Inflammatory macrophage treated with lipopolysaccharide for 4 hours (primary cell): ENCODE measurements around the gene PODN.

ENCODE experiments used
- DNase-seq: peaks from one replicate; pipeline ENCODE4 v3.0.0-alpha.2; 2020

Gene PODN

DNA sequence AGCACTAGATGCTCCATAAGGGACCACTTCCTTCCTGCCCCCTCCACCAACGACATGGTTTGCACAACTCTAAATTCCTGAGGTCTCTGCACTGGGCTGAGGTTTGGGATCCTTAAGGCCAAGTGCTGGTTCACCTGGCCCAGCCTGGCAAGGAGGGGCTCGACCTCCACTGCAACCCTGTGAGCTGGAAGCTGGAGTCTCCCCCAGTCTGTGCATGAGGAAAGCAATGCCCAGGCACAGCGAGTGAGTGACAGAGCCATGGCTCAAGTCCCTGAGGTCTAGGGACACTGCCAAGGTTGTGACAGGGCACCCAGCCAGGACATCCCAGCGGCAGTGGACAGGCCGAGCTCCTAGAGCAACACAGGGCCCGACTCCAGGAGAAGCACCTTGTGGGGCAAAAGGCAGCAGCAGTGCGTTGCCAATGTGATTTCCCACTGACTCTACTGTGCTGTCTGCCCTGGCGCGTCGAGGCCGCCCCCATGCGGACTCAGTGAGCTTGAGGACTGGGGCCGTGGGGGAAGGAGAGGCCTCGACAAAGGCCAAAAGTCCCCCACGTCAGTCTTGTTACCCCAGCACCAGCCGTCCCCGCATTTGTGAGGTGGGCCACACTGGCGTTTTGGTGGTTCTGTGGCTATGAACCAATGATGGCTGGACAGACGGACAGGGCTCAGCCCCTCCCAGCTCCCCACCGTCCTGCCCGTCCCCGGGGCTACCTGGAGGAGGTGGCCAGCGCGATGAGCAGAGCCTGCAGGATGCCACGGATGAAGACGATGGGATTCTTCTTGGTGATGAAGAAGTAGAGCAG is 30.0 kb downstream of the PODN start:
- DNase-seq, result no peak

DNA sequence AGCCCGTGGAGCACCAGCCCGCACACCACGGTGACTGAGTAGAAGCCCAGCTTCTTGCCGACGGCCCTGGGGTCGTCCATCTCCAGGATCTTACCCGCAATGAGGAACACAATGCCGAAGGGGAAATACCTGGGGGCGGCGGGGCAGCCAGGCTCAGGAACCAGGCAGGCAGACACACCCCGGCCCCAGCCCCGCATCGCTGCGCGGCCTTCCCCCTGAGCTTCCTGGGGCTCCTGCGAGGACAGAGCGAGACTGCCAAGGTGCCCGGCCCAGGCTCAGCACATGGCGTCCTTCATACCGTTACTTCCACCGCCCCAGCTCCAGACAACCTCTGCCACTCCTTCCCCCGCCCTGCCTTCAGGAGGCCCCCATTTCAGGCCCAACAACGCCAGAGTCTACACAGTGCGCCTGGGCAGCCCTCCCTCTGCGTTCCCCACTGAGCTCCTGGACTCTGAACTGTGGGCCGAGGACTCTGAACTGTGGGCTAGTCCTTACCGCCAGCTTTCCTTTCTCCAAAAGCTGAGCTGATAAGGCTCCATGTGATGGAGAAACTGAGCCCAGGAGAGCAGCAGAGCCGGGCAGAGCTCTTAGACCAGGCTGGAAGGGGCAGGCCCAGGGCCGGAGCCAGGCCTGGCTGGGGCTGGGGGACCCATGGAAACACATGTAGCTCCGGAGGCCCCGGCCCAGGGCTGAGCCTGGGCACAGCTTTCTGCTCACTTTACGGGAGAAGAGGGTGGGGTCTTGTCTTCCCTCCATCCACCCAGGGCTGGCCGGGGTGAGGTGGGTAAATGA is 30.8 kb downstream of the PODN start:
- DNase-seq, result no peak

DNA sequence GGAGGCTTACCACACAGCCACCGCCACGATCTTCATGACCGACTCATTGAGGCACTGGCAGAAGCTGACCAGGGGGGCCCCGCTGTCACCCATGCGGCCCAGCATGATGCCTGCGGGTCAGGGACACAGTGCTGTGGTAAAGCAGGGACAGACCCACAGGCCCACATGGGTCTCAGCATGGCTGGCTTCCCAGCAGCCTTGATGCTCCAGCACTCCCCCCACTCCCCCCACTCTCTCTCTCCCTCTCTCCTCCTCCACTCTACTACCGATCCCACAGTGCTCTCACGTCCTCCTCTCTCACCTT is 31.4 kb downstream of the PODN start:
- DNase-seq, result no peak

DNA sequence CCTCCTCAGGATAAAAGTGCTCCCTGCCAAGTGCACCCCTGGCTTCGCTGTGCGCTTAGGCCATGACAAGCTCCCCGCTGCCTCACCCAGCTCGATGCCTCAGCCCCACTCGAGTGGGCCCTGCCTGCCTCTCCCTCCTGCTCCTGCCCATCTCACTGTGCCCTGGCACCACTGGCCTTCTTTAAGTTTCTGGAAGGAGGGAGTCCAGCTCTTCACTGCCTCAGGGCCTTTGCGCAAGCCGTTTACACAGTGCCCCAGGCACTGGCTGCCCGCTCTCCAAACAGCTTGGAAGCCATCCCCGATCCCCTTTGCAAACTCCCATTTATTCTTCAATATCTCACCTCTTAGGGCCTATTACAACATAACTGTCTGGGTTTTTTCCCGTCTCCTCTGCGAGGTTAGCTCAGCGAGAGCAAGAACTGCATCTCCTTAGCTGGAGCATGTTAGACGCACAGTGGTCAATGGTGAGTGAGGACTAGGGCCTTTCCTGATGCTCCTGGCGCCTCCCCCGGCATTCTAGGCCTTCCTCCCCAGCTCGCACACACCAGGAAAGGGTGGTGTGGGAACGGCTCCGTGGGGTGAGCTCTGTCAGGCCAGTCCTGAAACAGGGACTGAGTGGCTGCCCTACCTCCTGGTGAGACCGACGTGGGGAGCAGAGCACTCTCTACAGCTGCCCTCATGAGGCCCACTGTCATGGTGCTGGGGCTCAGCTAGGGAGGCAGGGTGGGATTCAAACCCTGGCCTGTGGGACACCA is 31.9 kb downstream of the PODN start:
- DNase-seq, result no peak

DNA sequence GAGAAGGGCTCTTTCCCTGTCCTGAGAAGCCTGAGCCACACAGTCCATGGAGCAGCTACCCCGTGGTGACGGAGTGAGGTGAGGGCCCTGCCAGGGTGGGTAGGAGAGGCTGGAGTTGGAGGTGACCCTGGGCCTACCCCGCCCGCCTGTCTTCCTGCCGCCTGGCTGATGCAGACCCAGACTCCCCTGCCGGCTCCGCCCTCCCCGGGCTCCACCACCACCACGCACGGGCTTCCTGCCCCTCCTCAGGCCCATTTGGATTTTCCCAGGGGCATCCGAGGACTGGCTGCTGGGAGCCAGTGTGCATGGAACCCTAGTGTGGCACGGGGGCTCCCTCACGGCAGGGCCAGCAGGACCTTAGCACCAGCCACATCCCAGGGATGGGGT is 32.5 kb downstream of the PODN start:
- no peak for DNase-seq

DNA sequence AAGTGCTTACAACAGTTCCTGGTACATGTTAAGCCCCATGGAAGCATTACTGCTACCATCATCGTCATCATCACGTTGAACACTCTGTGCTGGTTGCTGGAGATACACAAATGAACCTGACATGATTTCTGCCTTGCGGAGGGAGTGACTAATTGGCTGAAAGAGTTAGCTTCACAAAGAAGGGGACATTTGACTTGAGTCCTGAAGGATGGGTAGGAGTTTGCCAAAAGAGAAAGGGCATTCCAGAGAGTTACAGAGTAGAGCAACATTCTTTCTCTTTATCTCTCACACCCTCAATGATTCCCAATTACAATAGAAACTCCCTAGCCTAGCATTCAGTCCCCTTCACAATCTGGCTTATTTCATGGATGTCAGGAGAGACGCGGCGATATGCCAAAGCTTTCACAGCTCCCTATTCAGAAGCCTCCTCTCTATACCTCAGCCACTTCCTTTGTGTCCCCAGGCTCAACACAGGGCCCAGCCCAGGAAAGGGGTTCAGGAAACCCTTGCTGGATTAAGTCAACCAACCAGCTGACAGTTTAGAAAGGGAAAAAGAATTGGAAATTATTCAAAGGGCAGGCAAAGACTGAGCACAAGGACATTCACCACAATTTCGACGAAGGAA is 42.4 kb downstream of the PODN start:
- no peak for DNase-seq

DNA sequence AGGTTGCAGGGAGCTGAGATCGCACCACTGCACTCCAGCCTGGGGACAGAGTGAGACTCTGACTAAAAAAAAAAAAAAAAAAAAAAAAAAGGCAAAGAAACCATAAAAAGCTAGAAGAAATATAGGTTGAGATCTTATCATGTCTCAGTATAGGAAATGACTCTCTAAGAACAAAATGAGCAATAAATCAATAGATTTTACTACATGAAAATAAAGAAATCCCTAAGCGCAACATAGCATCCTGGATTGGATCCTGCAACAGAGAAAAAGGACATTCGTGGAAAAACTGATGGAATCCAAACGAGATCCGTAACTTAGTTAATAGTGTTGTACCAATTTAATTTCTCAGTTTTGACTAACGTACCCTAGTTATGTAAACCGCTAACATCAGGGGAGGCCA is 45.1 kb downstream of the PODN start:
- DNase-seq, result no peak

DNA sequence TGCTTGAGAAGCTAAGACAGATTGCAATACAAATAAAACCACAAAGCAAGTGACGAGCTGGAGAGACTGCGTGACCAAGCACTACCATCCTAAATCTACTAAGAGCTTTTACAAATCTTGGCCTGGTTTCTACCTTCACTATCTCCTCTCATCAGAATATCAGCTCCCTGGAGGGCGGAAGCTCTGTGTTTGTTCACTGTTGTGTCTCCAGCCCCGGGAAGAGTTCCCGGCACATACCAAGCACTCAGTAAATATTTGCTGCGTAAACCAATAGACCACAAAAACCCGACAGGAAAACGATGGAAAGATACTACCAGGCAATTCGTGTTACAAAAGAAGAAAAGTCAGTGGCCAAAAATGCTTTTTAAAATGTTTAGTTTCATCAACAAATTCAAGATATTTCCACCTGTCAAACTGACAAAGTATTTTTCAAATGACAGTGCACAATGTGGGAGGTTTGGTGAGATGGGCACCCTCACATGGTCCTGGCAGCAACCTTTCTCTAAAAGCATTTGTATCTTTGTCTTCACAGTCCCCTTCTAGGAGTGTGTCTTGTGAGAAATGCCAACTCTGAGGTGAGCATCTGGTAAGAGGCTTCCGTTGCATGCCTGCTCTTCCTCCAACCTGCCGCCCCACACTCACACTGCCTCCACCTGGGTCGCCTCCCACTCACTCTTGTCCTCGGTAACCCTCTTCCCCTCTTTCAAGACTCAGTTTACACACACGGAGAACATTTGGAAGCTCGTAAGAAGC is 45.7 kb downstream of the PODN start:
- no peak for DNase-seq

DNA sequence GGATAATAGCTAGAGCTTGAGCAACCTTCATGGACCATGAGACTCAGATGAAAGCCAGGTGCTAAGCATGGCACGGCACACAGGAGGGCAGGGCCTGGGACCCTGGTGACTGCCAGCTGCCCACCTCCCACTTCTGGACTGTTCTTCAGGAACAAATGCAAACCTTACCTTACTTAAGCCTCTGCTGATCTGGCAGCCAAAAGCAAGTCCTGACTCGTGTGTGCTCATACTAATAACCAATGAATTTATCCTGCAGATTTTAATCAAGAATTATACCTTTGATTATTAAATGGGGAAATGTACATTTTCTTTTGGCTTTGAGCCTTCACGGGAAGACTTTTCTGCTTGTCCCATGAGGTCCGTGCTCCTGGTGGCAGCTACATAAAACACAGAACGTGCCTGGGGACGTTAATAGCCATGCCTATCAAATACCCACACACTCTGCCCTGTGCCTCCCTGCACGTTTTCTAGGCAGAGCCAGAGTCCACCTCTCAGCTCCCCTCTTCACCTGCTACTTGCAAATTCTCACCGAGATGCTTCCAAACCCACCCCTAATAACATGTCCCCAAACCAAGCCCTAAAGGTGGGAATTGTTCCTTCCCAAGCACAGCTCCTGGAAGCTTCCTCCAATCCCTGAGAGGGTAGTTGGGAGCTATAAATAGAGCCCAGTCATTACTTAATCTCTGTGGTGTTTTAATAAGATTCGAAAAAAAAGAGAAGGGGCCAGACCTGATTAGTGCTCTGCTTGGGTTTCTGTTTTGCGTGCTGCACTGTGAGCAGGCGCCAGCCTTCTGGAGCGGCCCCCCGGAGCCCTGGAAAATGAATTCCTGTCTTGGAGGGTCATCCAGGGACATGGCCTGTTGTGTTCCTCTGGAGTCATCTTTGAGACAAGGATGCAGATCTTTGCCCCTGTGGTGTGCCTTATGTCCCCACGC is 46.9 kb downstream of the PODN start:
- no peak for DNase-seq

DNA sequence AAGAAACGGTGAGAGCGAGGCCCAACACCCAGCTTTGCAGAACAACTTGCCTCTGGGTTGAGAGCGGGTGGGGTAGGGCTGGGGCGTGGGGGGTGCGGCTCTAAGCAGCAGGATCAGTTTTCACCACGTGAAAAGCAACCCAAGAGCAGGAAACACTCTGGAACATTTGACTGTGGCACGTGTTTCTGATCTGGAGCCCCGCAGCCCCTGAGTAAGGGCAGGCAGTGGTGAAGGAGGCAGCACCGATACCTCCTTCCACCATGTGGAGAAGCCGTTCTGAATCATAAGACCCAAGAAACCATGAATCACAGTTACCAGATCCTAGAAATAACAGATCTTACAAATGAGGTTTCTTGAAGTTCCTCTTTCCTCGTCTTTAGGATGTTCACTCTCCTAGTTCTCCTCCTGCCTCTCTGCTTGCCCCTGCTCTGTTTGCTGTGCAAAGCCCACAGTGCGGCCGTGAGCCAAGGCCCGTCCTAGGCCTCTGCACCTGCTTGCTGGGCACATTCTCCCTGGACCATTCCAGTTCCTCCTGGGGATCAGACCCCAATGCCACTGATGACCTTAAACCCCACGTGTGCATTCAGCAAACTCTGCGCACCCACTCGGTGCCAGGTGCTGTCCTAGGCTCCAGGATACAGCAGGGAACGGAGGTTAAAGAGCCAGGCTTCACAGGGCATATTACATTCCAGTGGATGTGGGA is 48.5 kb downstream of the PODN start:
- DNase-seq, result peak; percentile 90

DNA sequence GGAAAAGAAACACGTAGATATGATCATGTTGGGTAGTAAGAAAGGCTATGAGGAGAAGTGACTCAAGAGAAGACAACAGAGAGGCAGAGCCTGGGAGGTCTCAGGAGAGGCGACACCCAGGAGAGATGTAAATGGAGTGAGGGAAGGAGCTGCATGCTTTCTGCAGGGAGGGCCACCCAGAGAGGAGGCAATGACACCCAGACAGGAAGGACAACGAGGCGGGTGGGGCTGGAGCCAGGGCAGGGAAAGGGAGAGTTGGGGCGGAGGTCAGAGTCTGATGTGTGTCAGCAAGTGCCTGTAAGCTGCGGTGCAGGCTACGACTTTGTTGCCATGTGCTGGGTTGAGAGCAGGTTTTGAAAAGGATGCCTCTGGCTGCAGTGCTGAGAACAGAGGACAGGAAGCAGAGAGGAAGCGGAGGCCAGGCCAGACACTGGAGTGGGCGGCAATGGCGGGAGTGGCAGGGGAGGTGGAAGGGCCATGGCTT is 49.1 kb downstream of the PODN start:
- DNase-seq, result peak; percentile 55

DNA sequence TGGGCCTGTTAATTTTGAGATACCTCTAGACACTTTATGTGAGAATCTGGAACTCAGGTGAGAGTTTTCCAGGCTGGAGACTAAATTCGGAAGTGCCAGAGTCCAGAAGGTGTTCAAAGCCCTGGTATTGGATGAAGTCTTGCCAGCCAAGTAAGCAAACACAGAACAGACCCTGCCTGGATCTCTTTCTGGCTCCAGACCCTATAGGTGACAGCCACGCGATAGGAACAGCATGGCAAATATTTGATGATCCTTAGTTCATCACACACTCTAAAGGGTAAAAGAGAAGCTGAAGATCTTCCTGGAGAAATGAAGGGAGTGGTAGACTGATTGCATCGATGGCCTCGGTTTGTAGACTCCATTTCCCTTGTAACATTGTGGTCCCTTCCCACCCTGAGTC is 49.7 kb downstream of the PODN start:
- DNase-seq, result no peak

DNA sequence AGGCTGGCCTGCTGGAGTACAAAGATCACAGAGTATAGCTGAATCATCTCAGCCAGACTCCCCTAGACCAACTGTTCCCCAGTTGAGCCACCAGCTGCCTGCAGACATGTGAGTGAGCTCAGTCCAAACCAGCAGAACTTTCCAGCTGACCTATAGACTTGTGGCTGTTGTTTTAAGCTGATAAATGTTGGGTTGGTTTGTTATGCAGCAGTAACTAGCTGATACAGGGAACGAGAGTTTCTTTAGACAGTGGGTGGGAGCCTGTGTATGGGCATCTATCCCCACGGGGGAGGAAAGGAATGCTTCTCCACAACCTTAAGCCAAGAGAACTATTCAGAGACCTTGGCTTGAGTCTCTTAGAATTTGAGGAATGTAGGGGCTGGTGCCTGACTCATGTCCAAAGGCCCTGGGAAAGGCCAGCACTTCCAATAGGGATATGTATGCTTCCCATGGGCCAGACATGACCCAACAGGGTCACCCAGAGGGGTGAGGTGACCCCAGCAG is 50.3 kb downstream of the PODN start:
- DNase-seq, result no peak

DNA sequence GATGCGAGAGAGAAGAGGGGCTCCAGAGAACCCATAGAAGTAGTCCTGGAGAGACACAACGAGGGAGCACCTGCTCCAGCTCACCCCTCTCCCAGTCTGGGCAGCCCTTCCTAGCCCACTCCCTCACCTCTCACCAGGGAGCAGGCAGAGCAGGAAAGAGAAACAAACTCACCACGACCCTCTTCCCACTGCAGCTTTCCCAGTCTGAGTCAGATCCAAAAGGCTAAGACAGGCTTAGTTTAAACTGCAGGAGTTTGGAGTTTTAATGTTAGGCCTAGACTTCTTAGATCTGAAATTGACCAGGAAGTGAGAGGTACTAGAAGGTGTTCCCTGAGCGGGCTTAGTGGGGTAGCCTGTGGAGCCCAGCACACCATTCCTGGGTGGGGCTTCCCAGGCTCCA is 50.8 kb downstream of the PODN start:
- no peak for DNase-seq

DNA sequence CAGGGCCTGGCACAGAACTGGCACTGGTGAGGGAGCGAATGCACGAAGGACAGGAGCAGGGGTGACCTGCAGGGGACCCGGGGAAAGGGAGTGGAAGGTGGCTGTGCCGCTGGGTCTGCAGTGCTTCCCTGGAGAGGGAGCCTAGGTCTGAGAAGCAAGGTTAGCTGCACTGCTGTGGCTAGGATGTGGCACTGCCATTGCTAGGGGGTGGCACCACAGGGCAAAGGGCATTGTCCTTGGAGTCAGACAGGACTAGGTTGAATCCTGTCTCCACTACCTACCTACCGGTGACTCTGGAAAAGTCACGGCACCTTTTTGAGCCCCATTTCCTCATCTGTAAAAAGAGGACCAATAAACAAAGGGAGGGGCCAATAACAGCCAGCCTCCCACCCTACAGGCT is 52.1 kb downstream of the PODN start:
- no peak for DNase-seq

DNA sequence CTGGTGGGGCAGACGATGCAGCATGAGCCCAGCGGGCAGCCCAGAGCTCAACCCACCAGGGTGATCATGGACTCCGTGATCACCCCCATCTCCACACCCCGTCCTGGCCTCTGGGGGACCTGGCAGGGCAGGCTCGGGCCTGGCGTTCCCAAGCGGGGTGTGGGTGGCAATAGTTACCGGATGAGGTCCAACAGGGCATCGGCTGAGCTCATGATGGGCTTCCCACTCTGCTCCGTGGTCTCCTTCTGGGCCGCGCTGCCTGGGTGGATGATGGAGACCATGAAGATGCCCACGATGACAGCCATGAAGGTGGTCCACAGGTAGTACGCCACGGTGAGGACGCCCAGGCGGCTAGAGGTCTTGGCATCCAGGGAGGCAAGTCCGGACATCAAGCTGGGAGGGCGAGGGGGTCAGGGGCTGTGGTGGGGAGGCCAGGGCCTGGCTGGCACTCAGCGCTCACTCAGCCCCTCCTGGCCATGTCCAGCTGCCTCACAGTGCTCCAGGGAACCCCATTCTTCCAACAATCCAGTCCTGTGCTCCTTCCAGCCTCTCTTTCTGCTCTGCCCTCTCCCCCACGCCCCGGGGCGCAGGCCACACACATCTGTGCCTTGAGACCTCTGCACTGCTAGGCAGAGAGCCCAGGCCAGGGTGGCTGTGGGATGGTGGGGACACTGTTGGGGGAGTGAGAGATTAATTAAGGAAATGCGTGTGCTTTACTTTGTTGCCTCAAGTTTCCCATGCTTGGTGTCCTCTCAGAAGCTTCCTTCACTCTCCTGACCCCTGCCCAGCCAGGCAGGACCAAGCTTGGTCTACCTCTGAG is 52.8 kb downstream of the PODN start:
- no peak for DNase-seq

DNA sequence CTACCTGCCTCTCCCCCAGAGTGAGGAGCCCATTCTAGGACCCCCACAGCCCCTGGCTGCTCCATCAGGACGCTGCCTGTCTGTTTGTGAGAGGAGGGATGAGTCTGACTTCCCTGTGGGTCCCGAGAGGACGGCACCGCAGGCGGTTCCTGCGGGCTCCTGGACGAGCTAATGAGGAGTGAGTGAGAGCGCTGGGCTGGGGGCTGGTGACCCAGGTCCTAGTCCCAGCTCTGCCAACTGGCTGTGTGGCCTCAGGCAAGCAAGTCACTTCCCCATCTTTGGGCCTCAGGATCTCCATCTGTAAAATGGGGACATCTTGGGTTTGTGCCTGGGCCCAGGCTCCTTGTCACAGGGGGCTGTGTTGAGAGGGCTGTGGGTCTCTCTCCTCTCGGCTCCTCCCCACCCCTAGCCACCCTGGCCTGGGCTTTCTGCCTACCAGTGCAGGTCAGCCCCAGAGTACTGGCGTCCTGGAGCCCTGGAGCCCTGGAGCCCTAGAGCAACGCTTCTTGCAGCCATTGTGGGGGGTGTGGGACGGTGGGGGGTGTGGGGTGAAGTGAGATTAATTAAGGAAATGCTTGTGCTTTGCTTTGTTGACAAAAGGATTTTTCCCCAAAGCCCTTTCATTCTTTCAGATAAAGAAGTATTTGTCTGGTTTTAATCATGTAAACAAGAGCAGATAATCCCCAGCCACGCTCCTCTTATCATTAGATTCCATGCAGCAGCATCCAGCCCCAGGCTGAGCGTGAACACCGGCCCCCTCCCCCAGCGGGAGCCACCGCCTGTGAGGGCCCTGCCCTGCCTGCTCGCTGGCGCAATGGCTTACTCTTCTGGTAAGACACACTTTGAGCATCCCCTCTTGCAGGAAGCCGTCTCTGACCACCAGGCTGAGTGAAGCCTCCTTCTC is 53.6 kb downstream of the PODN start:
- DNase-seq, result no peak

DNA sequence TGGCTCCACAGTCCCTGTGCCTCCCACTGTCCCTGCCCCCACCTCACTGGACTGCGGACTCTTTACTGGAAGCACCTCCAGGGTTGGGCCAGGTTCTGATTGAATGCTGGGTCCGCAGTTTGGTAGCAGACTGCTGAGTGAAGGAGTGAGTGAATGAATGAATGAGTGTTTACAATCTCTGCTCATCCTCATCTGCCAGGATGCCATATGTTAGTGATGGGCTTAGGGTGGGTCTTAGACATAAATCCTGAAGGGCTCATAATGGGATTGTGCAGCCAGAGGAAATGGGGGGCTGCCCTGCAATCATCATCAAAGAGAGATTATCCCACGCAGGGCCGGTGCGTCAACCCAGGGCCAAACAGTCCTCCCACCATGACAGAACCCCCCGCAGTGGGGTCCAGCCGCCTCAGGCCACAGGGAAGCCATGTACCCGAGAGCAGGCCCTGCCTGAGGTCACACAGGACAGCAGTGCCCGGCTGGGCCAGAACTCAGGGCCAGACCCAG is 54.3 kb downstream of the PODN start:
- no peak for DNase-seq
